ENCODE measurements around the gene MAGI2.

DNA sequence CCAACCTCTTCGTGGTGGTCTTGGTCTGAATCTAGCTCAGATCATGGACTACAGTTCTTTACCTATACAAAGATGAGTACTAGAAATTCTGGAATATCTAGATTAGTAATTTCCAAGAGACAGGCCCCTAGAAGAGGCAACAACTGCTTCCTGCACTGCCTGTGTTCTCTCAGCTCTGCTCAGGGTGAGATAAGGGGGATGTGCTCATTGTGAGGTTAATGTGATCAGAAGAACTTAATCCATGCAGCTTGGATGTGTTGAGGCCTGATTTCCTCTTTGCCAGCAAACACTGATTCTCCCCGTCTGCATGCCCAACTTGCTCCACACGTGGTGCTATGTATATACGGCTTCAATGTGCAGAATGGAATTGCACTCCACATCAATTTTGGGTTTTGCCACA, 1386.9 kb downstream of the MAGI2 start:
- TF ChIP-seq, protein P1, sequence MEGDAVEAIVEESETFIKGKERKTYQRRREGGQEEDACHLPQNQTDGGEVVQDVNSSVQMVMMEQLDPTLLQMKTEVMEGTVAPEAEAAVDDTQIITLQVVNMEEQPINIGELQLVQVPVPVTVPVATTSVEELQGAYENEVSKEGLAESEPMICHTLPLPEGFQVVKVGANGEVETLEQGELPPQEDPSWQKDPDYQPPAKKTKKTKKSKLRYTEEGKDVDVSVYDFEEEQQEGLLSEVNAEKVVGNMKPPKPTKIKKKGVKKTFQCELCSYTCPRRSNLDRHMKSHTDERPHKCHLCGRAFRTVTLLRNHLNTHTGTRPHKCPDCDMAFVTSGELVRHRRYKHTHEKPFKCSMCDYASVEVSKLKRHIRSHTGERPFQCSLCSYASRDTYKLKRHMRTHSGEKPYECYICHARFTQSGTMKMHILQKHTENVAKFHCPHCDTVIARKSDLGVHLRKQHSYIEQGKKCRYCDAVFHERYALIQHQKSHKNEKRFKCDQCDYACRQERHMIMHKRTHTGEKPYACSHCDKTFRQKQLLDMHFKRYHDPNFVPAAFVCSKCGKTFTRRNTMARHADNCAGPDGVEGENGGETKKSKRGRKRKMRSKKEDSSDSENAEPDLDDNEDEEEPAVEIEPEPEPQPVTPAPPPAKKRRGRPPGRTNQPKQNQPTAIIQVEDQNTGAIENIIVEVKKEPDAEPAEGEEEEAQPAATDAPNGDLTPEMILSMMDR (IDR thresholded peaks at IDR 0.05), result no peak
- TF ChIP-seq POLR2A (IDR thresholded peaks at IDR 0.05), result no peak
